ENCODE results near the gene PNPLA5.

The PNPLA5 gene

DNA sequence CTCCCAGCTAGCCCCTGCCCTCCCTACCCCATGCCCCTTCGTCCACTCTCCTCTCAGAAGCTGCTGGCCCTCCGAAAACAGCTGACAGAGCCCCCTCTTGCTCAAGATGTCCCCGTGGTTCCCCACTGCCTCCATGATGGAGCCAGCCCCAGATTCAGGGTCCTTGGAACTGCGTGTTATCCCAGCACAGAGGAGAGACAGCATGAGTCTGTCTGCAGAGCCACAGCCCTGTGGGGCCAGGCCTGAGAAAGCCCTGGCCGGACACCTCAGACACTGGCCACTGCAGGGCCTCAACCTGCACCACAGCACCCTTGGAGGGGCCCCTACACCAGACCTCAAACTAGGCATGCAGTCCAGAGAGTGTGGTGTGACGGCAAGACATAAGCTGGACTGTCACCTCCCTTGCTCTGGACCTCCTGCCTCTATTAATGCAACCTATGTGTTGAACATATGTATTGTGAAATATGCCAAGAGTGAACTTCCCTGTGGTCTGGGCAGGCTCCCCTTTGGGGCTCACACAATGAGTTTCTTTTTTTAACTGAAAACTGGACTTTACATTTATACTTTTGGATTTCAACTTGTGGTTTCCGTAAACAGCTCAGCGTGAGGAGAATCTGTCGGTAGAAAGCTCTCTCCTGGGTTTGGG lies 9.6 kb downstream of the PNPLA5 start:
- in situ Hi-C loops (cut with HindIII; ENCODE audit: low sequenced_read_pairs), result no loop called here

DNA sequence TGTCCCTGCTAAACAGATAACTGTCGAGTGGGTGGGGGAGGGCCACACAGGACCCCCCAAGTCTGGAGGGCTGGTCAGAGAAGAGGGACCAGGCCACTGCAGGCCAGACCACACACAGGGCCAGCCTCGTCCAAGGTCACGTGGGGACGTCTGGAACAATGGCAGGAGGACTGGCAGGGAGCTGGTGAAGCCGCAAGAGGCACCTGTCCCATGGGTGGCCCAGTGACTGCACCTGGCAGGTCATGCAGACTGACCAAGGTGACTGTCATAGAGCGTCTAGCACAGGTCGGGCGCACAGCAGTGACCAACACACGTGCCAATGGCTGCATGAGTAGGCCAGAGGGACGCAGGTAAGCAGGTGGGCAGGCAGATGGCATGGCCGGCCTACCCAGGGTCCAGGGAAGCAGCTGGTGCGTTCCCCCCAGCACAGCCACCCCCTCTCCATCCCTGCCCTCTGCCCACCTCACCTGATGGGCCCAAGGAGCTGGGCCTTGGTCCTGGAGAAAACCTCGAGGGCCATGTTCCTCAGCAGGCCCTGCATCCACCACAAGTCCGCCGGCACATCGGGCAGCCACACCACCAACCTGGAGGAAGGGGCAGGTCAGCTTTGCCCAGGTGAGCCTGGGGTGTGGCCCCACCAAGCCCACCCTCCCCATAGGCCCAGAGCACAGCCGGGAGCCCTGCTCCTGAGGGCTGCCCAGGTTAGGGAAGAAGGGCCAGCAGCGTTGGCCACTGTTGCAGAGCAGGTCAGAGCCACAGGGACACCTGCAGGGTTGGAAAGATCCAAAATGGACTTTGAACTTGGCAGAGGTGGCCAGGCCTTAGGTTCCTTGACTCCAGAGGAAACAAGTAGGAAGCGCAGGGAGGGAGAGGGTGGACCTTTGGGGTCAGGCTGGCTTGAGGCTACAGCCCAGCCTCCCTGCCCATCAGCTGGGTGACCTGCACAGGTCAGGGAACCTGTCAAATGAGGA lies 10.4 kb downstream of the PNPLA5 start:
- in situ Hi-C loops (cut with HindIII; ENCODE audit: low sequenced_read_pairs), result no loop called here

DNA sequence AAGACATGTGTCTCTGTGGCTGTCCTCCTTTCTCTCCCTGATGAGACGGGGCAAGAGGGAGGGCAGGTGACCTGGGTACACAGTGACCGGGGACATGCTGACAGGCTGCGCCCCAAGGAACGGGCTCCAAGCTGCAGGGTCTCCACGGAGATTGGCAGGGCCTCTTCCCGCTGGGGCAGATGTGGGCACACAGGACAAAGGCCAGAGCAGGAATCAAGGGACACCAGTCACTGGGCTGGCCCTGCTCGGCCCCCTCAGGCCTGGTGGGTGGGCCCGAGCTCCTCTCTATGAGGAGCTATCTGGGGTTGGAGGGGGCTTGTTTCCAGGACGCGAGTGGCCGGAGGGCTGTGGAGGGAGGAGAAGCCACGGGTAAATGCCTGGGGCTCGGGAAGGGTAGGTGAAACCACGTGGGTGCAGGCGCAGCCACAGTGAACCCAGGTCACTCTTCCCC lies 11.2 kb downstream of the PNPLA5 start:
- in situ Hi-C loops (cut with HindIII; ENCODE audit: low sequenced_read_pairs), result no loop called here

DNA sequence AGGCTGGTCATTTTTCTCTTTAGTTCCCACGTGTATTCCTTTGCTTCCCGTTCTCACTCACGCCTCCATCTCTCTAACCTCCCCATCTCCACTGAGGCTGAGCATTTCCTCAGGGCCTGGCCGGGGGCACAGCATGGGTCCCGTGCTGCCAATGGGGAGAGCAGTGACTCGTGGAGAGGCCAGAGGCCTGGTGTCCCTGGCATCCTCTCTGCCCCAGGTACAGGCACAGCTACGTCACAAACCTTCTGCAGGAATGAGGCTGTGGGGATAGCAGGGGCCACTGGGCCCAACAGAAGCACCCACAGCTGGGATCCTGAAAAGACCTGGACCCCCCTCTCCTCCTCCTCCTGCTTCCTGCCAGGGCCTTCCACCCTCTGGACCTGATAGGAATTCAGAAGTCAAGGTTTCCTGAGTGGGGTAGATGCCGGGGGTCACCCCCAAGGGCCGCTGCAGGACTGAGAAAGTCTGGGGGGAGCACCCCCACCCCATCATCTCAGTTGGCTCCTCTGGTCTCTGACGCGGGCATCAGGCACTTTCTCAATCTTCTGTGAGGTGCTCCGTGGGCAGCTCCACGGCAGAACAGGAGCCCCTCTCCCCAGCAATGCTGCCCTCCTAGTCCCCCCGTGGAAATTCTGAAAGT lies 11.8 kb downstream of the PNPLA5 start:
- in situ Hi-C loops (cut with HindIII; ENCODE audit: low sequenced_read_pairs), result no loop called here

DNA sequence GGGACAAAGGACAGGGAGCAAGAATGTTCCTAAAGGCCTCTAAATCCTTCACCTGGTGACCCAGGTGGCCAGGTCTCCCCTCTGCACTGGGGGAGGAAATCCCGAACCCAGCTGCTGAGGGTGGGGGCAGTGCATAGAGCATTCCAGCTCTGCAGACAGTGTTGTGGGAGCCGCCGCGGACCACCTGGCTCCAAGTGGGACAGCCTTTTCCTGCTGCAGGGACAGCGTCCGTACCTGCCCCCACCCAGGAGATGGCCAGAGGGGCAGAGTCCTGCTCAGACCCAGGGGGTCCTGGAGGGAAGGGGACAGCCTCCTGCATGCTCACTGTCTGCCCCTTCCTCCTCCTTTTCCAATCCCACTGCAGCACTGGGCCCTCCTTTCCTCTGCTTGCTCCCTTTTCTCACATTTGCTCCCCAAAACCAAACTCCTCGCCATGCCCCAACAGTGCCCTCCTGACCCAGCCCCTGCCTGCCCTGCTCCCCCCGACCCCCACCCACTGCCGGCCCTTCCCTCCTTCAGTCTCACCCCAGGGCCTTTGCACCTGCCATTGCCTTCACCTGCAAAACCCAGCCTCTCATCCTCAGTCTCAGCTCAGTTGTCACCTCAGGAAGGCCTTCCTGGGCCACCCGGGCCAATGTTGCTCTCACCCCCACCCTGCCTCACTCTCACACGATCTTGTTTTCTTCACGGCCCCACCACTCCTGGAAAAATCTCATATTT lies 12.8 kb downstream of the PNPLA5 start:
- in situ Hi-C loops (cut with HindIII; ENCODE audit: low sequenced_read_pairs), result no loop called here

DNA sequence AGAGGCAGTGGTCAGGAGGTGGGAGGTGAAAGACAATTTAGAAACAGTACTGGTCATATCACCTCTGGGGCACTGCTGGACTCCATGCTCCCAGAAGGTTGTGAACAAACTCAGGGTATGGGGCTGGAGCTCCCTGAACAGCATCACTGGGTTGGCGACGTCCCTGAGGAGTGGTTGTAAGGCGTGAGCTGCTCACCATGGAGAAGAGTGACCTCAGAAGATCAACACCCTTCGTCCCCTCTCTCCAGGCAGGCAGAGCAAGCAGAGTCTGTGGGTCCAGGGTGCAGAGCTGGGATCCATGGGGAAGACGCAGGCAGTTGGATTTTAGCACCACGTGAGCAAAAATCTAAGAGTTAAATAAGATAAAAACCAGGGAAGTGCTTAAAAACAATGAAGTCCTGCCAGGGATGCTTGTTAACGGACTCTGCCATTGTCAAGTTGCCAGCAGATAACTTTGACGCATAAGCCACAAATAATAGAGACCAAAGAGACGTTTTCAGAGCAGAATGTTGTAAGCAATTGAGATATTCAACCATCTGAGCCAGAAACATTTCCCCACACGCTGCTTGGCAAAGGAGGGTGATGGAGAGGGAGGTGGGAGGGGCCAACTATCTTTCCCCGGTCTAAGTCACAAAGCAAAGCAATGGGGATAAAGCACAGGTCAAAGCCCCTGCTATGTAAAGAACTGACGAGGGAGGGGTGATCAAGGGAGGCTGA lies 13.6 kb downstream of the PNPLA5 start:
- in situ Hi-C loops (cut with HindIII; ENCODE audit: low sequenced_read_pairs), result no loop called here

DNA sequence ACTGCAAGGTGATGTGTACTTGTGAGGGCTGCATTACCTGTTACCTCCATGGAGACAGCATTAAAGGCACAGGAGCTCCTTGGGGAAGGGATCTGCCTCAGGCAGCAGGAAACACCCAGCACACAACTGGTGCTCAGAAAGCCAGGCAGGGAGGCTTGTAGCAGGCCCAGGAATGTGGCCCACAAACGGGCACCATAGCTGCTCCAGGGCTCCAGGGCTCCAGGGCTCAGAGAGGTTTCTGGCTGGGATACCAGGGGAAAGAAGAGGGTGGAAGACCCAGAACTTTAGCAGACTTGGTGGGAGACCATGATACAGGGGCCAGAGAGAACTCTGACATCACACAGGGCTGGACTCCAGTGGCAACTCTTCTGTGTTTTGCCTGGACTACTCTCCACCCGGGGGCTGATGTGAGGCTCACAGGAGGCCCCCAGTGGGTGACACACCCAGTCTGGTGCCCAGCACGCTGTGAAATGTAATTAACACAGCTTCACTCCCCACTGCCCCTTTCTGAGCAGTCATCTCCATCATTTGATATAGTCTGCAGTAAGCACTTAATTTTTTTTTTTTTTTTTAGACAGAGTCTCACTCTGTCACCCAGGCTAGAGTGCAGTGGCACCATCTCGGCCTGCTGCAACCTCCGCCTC lies 14.8 kb downstream of the PNPLA5 start:
- in situ Hi-C loops (cut with HindIII; ENCODE audit: low sequenced_read_pairs), result no loop called here

DNA sequence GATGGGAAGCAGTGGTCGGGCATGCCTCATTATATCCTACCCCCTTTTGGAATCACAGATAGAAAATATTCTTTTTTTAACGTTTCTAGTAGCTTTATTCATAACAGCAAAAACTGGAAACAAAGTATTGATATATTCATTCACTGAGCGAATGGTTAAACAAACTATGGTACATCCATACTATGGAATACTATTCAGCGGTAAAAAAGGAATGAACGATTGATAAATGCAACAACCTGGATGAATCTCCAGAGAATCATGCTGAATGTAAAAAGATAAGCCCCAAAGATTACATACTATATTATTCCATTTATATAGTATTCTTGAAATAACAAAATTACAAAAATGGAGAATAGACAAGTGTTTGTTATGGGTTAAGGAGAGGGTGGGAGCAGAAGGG lies 22.0 kb downstream of the PNPLA5 start:
- in situ Hi-C loops (cut with HindIII; ENCODE audit: low sequenced_read_pairs), result loop anchor here (10.0 kb wide), 1 partner anchor 65 kb away; no protein-coding TSS in a partner anchor

DNA sequence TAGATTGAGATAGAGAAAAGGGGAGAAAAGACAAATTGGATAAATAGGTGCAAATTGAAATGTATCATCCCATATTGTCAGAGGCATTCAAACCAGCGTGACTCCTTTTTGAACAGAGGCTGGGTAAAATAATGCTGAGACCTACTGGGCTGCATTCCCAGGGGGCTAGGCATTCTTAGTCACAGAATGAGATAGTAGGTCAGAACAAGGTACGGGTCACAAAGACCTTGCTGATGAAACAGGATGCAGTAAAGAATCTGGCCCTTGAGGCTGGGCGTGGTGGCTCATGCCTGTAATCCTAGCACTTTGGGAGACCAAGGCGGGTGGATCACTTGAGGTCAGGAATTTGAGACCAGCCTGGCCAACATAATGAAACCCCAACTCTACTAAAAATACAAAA lies 22.8 kb downstream of the PNPLA5 start:
- in situ Hi-C loops (cut with HindIII; ENCODE audit: low sequenced_read_pairs), result loop anchor here (10.0 kb wide), 1 partner anchor 64 kb away; no protein-coding TSS in a partner anchor

DNA sequence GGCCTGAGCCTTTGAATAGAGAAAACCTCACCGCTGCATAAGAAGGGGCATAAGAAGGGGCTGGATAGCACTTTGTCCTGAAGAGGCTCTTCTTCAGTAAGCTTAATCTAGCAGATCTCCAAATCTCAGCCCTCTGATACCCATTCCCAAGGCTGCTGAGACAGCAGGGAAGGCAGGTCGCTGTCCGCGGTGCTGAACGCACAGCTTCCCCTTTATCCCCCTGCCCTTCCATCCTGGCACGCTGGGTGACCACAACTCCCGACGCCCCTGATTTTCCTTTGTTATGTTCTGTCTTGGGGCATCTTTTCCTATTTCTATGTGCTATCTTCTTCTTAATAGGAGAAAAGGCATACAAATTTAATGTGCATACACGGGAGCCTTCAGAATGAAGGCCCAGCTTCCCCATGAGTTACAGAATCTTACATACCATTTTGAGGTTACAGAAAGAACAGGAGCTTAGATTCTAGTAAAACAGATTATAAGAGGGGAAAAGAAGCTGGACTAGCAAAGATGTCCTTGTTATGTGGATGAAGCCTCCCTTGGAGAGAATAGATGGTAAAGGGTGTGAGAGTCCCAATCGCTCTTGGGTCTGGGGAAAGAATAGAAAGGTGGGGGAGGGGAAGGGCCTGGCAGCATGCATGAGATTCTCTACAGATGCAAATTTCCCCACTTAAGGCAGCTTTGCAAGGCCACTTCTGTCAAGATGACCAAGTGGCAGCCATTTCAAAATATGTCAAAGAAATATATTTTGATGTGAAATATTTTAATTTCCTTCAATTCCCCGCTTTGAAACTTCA lies 23.8 kb downstream of the PNPLA5 start:
- in situ Hi-C loops (cut with HindIII; ENCODE audit: low sequenced_read_pairs), result loop anchor here (10.0 kb wide), 1 partner anchor 63 kb away; no protein-coding TSS in a partner anchor

DNA sequence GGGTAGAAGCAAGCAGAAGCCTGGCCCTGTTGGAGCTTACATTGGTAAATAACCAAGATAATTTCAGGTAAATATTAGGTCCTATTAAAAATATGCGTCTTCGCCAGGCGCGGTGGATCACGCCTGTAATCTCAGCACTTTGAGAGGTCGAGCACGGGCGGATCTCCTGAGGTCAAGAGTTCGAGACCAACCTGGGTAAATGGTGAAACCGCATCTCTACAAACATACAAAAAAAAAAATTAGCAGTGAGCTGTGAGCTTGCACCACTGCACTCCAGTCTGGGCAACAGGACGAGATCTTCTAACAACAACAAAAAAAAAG lies 29.0 kb downstream of the PNPLA5 start:
- in situ Hi-C loops (cut with HindIII; ENCODE audit: low sequenced_read_pairs), result loop anchor here (10.0 kb wide), 1 partner anchor 58 kb away; no protein-coding TSS in a partner anchor

DNA sequence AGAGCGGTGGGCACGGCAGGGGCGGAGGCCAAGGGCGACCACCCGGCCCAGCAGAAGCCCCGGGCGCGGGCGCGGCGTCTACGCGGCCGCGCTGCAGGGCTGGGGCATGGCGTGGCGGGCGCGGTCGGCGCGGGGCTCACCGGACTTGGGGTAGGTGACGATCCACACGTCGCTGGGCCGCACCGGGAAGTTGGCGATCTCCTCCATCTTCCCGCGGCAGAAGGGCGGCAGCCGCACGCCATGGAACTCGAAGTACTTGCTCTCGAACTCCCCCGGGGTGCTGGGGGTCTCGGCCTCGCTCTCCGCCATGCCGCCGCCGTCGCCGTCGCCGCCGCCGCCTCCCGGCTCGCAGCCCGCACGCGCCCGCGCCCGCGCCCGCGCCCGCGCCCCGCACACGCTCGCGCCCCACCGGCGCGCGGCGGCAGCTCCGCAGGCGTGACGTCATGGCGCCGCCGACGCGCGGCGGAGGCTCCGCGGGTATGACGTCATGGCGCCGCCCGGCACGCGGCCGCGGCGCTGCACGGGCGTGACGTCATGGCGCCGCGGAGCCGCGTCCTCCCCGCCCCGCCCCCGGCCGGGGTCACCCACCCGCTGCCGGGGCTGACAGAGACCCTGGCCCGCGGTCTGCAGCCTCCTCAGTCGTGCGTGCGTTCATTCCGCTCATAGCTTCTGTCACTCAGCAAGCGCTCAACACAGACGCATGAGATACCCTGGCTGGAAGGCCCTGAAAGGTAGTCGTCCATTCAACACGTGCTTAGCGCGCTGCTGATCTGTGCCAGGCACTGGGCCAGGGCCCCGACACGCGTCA lies 29.5 kb downstream of the PNPLA5 start, which contains the start of gene SULT4A1:
Gene SULT4A1 (minus strand): TSS at position 440 of the 808 bp plus-strand sequence. CDS start 131 bp downstream, at position 309.
- in situ Hi-C loops (cut with HindIII; ENCODE audit: low sequenced_read_pairs), result loop anchor here (10.0 kb wide), 1 partner anchor 57 kb away; no protein-coding TSS in a partner anchor

DNA sequence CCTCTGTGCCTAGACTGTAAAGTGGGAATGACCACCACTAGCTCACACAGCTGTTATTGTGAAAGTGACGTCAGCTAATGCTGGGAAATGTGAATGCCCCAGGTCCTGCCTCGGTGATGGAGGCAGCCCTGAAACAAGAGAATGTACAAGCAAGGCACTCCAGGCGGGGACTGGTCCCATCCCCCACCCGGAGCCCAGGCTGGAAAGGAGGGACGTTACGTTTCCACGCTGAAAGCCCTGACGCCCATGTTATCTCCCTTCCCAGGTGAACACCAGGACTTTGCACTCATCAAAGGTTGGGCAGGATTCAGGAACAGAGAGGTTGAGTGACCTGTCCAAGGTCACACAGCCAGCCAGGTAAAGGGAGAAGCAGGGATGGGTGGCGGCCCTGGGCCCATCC lies 30.3 kb downstream of the PNPLA5 start:
- in situ Hi-C loops (cut with HindIII; ENCODE audit: low sequenced_read_pairs), result loop anchor here (10.0 kb wide), 1 partner anchor 57 kb away; no protein-coding TSS in a partner anchor

DNA sequence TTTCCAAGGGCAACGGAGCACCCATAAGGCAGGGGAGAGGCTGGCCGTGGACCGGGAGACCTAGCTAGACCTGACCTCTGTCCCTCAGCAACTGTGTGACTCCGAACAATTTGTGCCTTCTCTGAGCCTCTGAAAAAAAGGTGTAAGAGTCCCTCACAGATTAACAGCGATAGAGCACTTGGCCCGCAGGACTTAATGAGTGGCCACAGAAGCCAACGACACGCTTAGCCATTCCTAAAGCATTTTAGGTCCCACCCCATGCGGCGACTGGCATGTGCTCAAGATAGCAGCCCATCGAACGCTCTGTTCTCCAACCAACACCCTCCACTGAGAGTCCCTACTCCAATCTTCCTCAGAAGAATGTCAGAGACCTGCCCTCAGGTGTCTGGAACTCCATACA lies 31.0 kb downstream of the PNPLA5 start:
- in situ Hi-C loops (cut with HindIII; ENCODE audit: low sequenced_read_pairs), result loop anchor here (10.0 kb wide), 1 partner anchor 56 kb away; no protein-coding TSS in a partner anchor

DNA sequence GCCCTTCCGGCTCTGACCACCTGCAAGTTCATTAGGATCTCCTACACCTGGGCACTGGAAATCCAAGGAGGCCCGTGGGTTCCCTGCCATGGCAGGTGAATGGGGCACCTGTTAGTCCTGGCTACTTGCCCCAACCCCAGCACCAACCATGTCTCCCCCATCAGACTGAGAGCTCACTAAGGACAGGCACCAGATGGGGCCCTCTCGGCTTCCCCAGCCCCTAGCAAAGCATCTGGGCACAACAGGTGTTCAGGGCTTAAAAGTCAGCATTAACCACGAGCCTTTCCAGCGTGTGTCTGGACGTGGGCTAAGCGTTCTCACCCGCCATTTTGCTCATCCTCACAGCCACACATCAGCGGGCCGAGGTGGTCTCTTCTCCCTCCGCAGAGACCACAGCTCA lies 31.7 kb downstream of the PNPLA5 start:
- in situ Hi-C loops (cut with HindIII; ENCODE audit: low sequenced_read_pairs), result loop anchor here (10.0 kb wide), 1 partner anchor 55 kb away; no protein-coding TSS in a partner anchor

DNA sequence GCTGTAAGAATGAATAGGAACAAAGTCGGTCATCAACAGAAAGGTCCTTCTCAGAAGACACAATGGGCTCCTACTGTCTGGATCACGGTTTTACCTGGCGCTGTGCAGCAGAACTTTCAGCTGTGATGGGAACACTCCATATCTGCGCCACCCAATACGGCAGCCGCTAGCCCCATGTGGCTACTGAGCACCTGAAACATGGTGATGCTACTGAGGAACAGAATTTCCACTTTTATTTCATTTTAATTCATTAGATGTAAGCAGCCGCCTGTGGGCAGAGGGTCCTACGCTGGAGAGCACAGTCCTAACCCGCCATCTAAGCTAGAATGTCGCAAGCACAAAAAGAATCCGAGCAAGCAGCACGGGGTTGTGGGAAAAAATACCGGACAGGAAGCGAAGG lies 32.2 kb downstream of the PNPLA5 start:
- in situ Hi-C loops (cut with HindIII; ENCODE audit: low sequenced_read_pairs), result loop anchor here (10.0 kb wide), 1 partner anchor 55 kb away; no protein-coding TSS in a partner anchor

DNA sequence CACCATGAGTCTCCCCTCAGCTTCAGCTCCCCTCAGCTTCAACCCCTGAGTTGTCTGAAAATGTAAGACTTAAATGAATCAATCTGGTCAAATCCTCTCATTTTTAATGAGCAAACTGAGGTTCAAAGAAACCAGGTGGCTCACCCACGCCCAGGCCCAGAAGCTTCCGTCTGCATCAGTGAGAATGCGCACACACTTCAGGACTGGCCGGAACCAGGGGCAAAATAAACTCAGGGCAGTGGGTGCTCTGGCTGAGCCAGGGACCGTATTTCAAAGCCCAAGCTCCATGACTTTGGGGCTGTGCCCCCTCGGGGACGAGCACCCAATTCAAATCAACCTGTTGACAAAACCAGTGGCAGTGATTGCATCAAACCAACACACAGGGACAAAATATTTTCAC lies 32.6 kb downstream of the PNPLA5 start:
- in situ Hi-C loops (cut with HindIII; ENCODE audit: low sequenced_read_pairs), result no loop called here
